ENCODE results near the gene MRI1.

DNA sequence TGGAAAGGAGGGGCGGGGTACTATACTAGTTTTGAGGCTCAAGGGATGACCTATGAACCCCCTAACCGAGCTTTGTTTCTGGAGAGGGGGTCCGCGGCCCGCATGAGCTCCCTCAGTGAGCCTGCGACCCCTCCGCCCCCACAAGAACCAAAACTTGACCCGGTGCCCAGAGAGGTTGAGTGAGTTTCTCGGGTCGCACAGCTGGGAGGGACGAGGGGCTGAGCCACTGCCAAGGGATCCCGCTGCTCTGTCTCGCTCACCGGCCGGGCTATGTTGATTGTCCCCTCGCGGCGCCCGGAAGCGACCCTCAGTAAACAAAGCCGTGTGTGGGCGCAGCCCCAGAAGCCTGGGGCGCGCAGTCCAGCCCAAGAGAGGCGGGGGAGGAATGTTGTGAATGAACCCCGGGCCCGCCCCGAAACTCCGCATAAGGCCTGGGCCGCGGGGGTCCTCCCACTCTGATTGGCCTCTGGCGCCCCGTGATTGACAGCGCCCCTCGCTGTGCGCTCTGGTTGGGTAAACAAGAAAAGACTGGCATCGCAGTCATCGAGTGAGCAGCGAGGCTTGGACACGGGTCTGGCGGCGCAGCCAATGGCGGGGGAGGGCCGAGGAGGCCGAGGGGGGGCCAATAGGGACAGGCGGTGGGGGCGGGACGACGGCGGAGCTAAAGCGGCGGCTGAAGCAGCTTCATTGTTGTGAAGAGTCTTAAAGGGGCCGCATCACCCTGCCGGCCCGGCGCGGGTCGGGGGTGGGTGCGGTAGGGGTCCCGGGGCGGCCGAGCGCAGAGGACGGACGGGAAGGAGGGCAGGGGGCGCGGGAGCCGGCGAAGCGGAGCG is 30.7 kb downstream of the MRI1 start, which contains the start of gene ZSWIM4:
- TF ChIP-seq, protein P1, sequence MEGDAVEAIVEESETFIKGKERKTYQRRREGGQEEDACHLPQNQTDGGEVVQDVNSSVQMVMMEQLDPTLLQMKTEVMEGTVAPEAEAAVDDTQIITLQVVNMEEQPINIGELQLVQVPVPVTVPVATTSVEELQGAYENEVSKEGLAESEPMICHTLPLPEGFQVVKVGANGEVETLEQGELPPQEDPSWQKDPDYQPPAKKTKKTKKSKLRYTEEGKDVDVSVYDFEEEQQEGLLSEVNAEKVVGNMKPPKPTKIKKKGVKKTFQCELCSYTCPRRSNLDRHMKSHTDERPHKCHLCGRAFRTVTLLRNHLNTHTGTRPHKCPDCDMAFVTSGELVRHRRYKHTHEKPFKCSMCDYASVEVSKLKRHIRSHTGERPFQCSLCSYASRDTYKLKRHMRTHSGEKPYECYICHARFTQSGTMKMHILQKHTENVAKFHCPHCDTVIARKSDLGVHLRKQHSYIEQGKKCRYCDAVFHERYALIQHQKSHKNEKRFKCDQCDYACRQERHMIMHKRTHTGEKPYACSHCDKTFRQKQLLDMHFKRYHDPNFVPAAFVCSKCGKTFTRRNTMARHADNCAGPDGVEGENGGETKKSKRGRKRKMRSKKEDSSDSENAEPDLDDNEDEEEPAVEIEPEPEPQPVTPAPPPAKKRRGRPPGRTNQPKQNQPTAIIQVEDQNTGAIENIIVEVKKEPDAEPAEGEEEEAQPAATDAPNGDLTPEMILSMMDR (IDR thresholded peaks at IDR 0.05): no peak
- no peak for TF ChIP-seq EZH2 (IDR thresholded peaks at IDR 0.05; ENCODE audit: borderline replicate concordance, insufficient read depth, low read depth, low read length, poor library complexity, severe bottlenecking)

All from B cell (primary cell).